NT2/D1 (cell line): ENCODE results near the gene AAMDC.
"Not testable (repeated sequence)": the region's sequence is repeated elsewhere in the genome, so short reads cannot be mapped to it uniquely, and the experiment has no call there.

Source experiments
- DNase-seq: peaks from one replicate; pipeline ENCODE4 v3.0.0-alpha.2; 2011; ENCODE audit warnings: low read depth, low spot score
- H3K27me3 ChIP-seq: 2 replicates; pipeline ENCODE4 v1.6.0; 2011; ENCODE audit warnings: mild to moderate bottlenecking; ENCODE audit not compliant: insufficient read length, insufficient read depth
- H3K36me3 ChIP-seq: 2 replicates; pipeline ENCODE4 v1.6.1; 2011; ENCODE audit warnings: mild to moderate bottlenecking, low read length, mixed read lengths; ENCODE audit not compliant: insufficient read depth, insufficient read length
- H3K4me1 ChIP-seq: 2 replicates; pipeline ENCODE4 v1.5.1; 2011; ENCODE audit not compliant: insufficient read depth, insufficient read length
- H3K4me3 ChIP-seq: 2 replicates; pipeline ENCODE4 v1.5.1; 2011; ENCODE audit warnings: low read depth; ENCODE audit not compliant: insufficient read length
- H3K9ac ChIP-seq: 2 replicates; pipeline ENCODE4 v1.6.0; 2011; ENCODE audit warnings: low read depth; ENCODE audit not compliant: insufficient read length
- H3K9me3 ChIP-seq: 2 replicates; pipeline ENCODE4 v1.5.1; 2011; ENCODE audit warnings: mild to moderate bottlenecking, low read length; ENCODE audit not compliant: insufficient read depth
- SUZ12 ChIP-seq: IDR thresholded peaks from 2 replicates; pipeline ENCODE4 v1.6.1; 2011; ENCODE audit not compliant: insufficient read length, insufficient read depth; ENCODE audit errors: extremely low read depth
- YY1 ChIP-seq: IDR thresholded peaks from 2 replicates; pipeline ENCODE4 v1.6.1; 2011; ENCODE audit not compliant: insufficient read length, insufficient read depth
- ZNF274 ChIP-seq: IDR thresholded peaks from 2 replicates; pipeline ENCODE4 v1.6.1; 2011; ENCODE audit warnings: mild to moderate bottlenecking, low read depth, low read length

The AAMDC gene

DNA sequence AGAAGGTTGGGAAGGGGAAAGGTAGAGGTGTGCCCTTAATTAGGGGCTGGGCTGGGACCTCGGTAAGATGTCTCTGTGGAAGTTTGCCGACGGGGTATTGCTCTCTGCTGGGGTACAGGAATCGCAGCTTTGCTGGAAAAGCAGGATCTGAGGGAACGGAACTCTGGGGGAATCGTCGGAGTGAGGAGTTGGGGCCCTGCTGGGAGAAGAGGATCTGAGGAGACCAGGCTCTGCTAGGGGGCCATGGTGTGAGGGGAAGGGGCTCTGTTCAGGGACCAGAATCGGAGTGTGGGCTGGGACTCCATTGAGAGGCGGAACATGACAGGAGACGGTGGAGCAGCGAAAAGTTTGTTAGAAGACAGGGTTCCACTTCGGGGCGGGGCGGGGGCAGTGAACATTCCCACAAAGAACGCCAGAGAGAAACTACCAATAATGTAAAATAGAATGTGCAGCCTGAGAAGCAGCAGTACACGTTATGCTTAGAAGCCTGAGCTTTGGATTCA is 456 bp downstream of the AAMDC start:
- no peaks in the 10 kb centered on the region for H3K4me1 ChIP-seq
- peak overlapping the region; percentile 77 for H3K4me3 ChIP-seq
- H3K9ac ChIP-seq, result peak overlapping the region; percentile 81
- no peaks in the 10 kb centered on the region for H3K9me3 ChIP-seq
- H3K36me3 ChIP-seq, result no peaks in the 10 kb centered on the region
- TF ChIP-seq SUZ12 (no peak), ZNF274 (no peak), YY1 (no peak)
- H3K27me3 ChIP-seq, result no peaks in the 10 kb centered on the region
- DNase-seq, result no peak

GRCh38 chr11:77822126-77822525 is 1.2 kb downstream of the AAMDC start:
- H3K9ac ChIP-seq, result peak overlapping the region; percentile 32
- not testable (repeated sequence) for DNase-seq, H3K4me1 ChIP-seq, H3K27me3 ChIP-seq, H3K9me3 ChIP-seq, H3K36me3 ChIP-seq, H3K4me3 ChIP-seq

DNA sequence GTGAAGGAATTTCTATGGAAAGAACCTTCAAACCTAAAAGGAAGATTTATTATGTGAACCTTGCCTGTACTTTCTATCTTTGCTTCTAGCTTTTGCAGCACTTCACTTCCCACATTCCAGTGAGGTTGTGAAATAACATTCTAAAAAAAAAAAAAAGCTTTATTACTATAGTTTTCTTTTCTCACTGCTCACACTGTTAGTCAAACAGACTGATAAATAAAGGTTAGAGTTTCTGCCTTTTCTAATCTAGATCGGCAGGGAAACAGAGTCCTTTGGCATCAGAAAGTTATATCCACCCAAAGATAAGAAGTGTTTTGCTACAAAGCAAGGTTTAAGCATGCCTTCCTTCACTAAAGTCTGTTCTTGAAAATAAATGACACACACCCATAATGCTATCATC is 2.8 kb downstream of the AAMDC start:
- no peaks in the 10 kb centered on the region for H3K27me3 ChIP-seq
- H3K36me3 ChIP-seq, result no peaks in the 10 kb centered on the region
- H3K9ac ChIP-seq, result no peak overlapping the region
- TF ChIP-seq ZNF274, result no peak
- no peak for TF ChIP-seq SUZ12
- no peak for TF ChIP-seq YY1
- no peak overlapping the region for H3K4me3 ChIP-seq
- H3K9me3 ChIP-seq, result no peaks in the 10 kb centered on the region
- DNase-seq, result no peak
- no peaks in the 10 kb centered on the region for H3K4me1 ChIP-seq

- H3K27me3 ChIP-seq, result no peaks in the 10 kb centered on the region
- DNase-seq, result no peak
- H3K9me3 ChIP-seq, result peaks cover 7% of the 10 kb centered on the region; the same call in 1 of the 2 replicates
- no peak overlapping the region for H3K4me3 ChIP-seq
- H3K4me1 ChIP-seq, result no peaks in the 10 kb centered on the region
- H3K36me3 ChIP-seq, result no peaks in the 10 kb centered on the region
- H3K9ac ChIP-seq, result no peak overlapping the region
- TF ChIP-seq ZNF274 (no peak), SUZ12 (no peak), YY1 (no peak)
Measured at GRCh38 chr11:77828926-77829325, 8.0 kb downstream of the AAMDC start.

DNA sequence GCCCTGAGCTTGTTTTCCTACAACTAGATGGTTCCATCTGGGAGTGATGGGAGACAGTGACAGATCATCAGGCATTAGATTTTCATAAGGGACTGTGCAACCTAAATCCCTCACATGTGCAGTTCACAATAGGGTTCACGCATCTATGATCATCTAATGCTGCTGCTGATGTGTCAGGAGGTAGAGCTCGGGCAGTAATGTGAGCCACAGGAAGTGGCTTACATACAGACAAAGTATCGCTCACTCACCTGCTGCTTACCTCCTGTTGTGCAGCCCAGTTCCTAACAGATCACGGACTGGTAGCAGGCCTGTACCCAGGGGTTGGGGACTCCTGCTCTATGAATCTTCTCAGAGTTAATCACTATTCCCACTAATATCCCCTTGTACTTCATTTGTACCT is 12.4 kb downstream of the AAMDC start:
- H3K4me1 ChIP-seq, result no peaks in the 10 kb centered on the region
- H3K4me3 ChIP-seq, result no peak overlapping the region
- DNase-seq, result no peak
- H3K9me3 ChIP-seq, result peaks cover 7% of the 10 kb centered on the region; the same call in 1 of the 2 replicates
- no peaks in the 10 kb centered on the region for H3K27me3 ChIP-seq
- H3K9ac ChIP-seq, result no peak overlapping the region
- TF ChIP-seq SUZ12 (no peak), YY1 (no peak), ZNF274 (no peak)
- H3K36me3 ChIP-seq, result no peaks in the 10 kb centered on the region

GRCh38 chr11:77842441-77843121 is 21.6 kb downstream of the AAMDC start:
- peaks cover 5% of the 10 kb centered on the region for H3K36me3 ChIP-seq
- no peaks in the 10 kb centered on the region for H3K27me3 ChIP-seq
- TF ChIP-seq ZNF274 (no peak), YY1 (no peak), SUZ12 (no peak)
- H3K9me3 ChIP-seq, result no peaks in the 10 kb centered on the region
- no peak for DNase-seq
- no peak overlapping the region for H3K9ac ChIP-seq
- H3K4me1 ChIP-seq, result no peaks in the 10 kb centered on the region
- H3K4me3 ChIP-seq, result no peak overlapping the region

DNA sequence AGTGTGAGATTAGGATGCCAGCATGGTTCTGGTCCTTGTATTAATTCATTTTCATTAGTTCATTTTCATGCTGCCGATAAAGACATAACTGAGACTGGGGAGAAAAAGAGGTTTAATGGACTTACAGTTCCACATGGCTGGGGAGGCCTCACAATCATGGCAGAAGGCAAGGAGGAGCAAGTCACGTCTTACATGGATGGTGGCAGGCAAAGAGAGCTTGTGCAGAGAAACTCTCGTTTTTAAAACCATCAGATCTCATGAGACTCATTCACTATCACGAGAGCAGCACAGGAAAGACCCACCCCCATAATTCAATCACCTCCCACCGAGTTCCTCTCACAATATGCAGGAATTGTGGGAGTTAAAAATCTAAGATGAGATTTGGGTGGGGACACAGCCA is 22.8 kb downstream of the AAMDC start:
- H3K4me3 ChIP-seq, DNase-seq, H3K36me3 ChIP-seq, H3K9me3 ChIP-seq, H3K9ac ChIP-seq, H3K27me3 ChIP-seq, H3K4me1 ChIP-seq: not testable (repeated sequence)

GRCh38 chr11:77851503-77851902 is 30.6 kb downstream of the AAMDC start:
- no peaks in the 10 kb centered on the region for H3K27me3 ChIP-seq
- H3K9ac ChIP-seq, result no peak overlapping the region
- TF ChIP-seq SUZ12, result no peak
- TF ChIP-seq ZNF274, result no peak
- no peak for TF ChIP-seq YY1
- peaks cover 9% of the 10 kb centered on the region for H3K36me3 ChIP-seq
- DNase-seq, result no peak
- H3K4me3 ChIP-seq, result no peak overlapping the region
- H3K9me3 ChIP-seq, result peaks cover 32% of the 10 kb centered on the region; the same call in 1 of the 2 replicates
- H3K4me1 ChIP-seq, result no peaks in the 10 kb centered on the region
